ENCODE data around the gene SNX33.
"Not testable (repeated sequence)": the region's sequence is repeated elsewhere in the genome, so short reads cannot be mapped to it uniquely, and the experiment has no call there.

Gene SNX33

GRCh38 chr15:75662823-75663519 is 15.3 kb downstream of the SNX33 start:
- DNase-seq = no peak

GRCh38 chr15:75663931-75664421 is 16.3 kb downstream of the SNX33 start:
- DNase-seq = no peak

GRCh38 chr15:75666823-75667501 is 19.2 kb downstream of the SNX33 start:
- no peak for DNase-seq

GRCh38 chr15:75669191-75669878 is 21.6 kb downstream of the SNX33 start:
- no peak for DNase-seq

- DNase-seq = no peak
These were observed 22.1 kb downstream of the SNX33 start for GRCh38 chr15:75669879-75670212.

GRCh38 chr15:75671730-75672602 is 24.3 kb downstream of the SNX33 start:
- no peak for DNase-seq

- no peak for DNase-seq
These were observed 25.1 kb downstream of the SNX33 start for GRCh38 chr15:75672646-75673425.

GRCh38 chr15:75673426-75674235 is 25.9 kb downstream of the SNX33 start:
- no peak for DNase-seq

GRCh38 chr15:75674366-75674765 is 26.7 kb downstream of the SNX33 start:
- DNase-seq = no peak

GRCh38 chr15:75675579-75676404 is 28.1 kb downstream of the SNX33 start:
- DNase-seq = no peak

GRCh38 chr15:75676688-75677464 is 29.2 kb downstream of the SNX33 start:
- DNase-seq = no peak

- no peak for DNase-seq
These were observed 30.0 kb downstream of the SNX33 start for GRCh38 chr15:75677465-75678323.

GRCh38 chr15:75678324-75678690 is 30.6 kb downstream of the SNX33 start:
- not testable (repeated sequence) for DNase-seq

- no peak for DNase-seq
These were observed 32.5 kb downstream of the SNX33 start for GRCh38 chr15:75680007-75680789.

- DNase-seq = no peak
These were observed 34.7 kb downstream of the SNX33 start for GRCh38 chr15:75682181-75683135.

- DNase-seq = peak; percentile 73
These were observed 36.1 kb downstream of the SNX33 start for GRCh38 chr15:75683646-75684312.

All from activated naive CD4-positive, alpha-beta T cell treated with anti-CD3 and anti-CD28 coated beads, Interleukin-2, amount 50 U/mL, for 16 hours (primary cell).